Cortex of kidney (tissue), 1 donor: Measurements from ENCODE around the gene NDUFS3.
"Not testable (repeated sequence)": the region's sequence is repeated elsewhere in the genome, so short reads cannot be mapped to it uniquely, and the experiment has no call there.

Experiments
- DNase-seq: peaks from one replicate; lab custom pipeline; 2025; lab: John Stamatoyannopoulos, UW

The NDUFS3 gene

DNA sequence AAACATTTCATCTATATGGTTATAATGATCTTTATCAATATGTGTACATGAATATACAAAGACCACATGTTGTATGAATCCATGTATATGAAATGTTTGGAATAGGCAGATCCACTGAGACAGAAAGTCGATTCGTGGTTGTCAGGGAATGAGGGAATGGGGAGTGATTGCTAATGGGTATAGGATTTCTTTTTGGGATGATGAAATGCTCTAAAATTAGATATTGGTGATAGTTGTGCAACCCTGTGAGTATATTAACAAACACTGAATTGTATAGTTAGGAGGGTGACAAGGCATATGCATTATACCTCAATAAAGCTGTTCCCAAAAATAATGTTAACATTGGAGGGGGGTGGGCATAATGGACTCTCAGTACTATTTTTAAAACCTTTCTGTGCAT, 18.4 kb upstream of the NDUFS3 start:
- DNase-seq, result no peak

DNA sequence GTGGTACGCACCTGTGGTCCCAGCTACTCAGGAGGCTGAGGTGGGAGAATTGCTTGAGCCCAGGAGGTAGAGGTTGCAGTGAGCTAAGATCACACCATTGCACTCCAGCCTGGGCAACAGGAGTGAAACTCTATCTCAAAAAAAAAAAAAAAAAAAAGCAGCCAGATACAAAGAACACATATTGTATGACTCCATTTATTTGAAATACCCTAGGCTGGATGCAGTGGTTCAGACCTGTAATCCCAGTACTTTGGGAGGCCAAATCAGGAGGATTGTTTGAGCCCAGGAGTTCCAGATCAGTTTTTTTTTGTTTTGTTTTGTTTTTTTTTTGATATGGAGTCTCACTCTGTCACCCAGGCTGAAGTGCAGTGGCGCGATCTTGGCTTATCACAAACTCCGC, 16.5 kb upstream of the NDUFS3 start:
- DNase-seq, result not testable (repeated sequence)

DNA sequence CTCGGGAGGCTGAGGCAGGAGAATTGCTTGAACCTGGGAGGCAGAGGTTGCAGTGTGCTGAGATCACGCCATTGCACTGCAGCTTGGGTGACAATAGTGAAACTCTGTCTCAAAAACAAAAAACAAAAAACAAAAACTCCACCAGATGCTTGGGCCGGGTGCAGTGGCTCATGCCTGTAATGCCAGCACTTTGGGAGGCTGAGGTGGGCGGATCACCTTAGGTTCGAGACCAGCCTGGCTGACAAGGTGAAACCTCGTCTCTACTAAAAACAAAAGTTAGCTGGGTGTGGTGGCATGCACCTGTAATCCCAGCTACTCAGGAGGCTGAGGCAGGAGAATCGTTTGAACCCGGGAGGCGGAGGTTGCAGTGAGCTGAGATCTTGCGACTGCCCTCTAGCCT, 14.5 kb upstream of the NDUFS3 start:
- not testable (repeated sequence) for DNase-seq

DNA sequence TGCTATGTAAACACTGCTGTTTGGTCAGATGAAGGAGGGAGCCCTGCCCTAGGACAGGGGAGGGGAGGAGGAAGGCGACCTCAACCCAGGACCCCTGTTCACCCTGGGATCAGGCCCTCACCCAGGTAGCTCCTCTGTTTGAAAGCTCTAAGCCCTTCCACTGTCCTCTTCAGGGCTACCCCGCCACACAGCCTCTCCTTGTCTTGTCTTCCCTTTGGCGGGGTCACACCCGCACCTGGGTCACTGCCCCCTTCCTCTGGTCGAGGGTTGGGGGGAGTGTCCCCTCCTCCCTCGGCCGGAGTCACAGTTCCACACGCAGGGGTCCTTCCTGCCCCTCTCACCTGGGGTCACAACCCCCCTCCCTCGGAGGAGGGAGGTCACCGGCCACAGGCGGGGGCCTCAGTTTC, 13.9 kb upstream of the NDUFS3 start:
- no peak for DNase-seq

DNA sequence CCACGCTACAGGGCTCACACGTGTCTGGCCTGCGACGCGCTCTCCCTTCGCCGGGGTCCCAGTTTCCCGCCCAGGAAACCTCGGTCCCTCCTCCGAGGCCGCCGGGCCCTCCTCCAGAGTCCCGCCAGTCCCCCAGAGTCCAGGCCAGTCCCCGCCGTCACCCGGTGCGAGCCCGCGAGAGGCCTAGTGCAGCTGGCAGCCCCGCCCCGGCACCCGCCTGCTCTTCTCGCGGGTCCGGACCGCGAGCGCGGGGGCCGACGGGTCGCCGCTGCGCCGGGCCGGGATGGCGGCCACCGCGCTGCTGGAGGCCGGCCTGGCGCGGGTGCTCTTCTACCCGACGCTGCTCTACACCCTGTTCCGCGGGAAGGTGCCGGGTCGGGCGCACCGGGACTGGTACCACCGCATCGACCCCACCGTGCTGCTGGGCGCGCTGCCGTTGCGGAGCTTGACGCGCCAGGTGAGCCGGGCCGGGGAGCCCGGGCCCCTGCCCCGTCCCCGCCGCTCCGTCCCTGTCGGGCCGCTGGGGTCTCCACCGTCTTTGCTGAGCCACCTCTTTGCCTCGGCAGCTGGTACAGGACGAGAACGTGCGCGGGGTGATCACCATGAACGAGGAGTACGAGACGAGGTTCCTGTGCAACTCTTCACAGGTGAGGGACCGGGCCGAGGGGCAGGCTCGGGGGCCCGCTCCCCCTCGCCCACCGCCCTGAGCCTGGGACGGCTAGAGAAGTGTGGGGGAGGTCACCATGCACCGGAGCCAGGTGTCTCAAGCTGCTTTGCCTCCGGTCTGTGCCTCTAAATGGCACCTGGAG, 13.3 kb upstream of the NDUFS3 start, which contains the start of gene PTPMT1:
PTPMT1 (plus strand) TSS at position 260 of the 809 bp plus-strand sequence; CDS start at position 284, 24 bp downstream.
- no peak for DNase-seq

DNA sequence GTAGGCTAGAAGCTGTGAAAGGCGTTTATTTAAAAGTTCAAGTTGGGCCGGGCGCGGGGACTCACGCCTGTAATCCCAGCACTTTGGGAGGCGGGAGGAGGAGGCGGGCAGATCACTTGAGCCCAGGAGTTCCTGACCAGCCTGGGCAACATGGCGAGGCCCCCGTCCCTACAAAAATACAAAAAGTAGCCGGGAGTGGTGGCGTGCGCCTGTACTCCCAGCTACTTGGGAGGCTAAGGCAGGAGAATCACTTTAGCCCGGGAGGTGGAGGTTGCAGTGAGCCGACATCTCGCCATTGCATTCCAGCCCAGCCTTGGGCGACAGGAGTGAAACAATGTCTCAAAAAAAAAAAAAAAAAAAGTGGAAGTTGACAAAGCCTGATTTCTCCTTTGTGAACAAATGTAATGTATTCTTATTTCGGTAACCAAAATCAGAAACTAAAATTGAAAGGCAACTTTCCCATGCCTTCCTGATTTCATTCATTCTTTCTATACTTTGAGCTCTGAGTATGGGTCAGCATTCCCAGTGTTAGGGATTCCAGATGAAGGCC, 12.7 kb upstream of the NDUFS3 start:
- no peak for DNase-seq

DNA sequence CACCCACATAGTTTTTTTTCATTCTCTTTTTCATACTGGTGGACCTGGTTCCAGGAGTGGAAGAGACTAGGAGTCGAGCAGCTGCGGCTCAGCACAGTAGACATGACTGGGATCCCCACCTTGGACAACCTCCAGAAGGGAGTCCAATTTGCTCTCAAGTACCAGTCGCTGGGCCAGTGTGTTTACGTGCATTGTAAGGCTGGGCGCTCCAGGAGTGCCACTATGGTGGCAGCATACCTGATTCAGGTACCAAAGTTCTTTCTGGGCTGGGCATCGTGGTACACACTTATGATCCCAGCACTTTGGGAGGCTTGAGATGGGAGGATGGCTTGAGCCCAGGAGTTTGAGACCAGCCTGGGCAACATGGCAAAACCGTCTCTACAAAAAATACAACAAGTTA, 9.2 kb upstream of the NDUFS3 start:
- DNase-seq, result no peak

DNA sequence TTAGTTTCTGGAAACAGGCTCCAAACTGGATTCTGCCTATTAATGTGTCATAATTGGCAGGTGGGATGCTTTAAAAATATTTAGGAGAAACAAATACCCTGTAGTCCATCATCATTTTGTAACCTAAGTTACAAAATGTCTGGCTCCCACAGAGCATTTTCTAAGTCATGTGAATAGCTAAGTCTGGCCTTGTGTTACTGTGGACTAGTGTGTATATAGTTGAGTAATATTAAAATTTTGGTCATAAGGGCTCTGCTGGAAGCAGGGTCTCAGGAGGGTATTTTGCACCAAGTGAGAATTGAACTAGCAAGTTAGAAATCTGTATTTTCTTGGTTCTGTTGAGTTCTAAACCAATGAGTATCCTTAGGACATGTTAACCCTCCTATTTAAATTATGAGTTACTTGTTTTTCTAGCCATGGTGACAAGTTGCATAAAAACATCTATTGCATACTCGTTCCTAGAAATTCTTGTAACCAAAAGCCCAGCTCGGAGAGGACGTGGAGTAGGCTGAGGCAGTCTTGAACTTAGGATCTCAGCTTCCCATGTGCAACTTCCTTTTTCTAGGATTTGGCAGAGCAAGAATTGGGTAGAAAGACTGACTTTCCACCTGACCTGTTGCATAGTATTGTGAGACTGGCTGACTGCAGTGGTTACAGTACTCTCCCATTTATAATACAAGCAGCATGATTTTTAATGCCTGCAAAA, 8.1 kb upstream of the NDUFS3 start:
- DNase-seq, result no peak

DNA sequence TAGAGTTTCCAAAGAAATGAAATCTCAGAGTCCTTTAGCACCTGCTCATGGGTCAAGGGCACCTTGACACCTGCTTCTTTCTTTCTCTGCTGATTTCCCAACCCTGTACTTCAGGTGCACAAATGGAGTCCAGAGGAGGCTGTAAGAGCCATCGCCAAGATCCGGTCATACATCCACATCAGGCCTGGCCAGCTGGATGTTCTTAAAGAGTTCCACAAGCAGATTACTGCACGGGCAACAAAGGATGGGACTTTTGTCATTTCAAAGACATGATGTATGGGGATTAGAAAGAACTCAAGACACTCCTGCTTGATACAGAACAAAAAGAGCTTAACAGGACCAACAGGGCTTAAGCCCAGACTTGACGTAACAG, 7.5 kb upstream of the NDUFS3 start:
- DNase-seq, result no peak

DNA sequence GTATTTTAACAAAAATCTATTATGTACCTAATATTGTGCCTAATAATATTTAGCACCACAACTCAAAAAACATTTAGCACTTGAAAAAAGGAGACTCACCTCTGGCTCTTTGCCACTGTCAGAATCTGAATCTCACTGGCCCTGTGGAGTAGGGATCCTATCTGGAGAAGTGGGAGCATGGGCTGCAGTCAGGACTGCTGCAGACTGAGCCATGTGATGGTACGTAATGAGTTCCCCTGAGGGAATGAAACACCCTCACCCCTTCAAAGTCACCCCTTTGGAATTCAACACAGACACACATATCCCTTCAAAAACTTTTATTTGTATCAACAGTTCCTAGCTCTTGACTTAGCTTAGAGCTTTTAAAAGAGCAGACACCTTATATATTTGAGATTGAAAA, 7.0 kb upstream of the NDUFS3 start:
- no peak for DNase-seq

DNA sequence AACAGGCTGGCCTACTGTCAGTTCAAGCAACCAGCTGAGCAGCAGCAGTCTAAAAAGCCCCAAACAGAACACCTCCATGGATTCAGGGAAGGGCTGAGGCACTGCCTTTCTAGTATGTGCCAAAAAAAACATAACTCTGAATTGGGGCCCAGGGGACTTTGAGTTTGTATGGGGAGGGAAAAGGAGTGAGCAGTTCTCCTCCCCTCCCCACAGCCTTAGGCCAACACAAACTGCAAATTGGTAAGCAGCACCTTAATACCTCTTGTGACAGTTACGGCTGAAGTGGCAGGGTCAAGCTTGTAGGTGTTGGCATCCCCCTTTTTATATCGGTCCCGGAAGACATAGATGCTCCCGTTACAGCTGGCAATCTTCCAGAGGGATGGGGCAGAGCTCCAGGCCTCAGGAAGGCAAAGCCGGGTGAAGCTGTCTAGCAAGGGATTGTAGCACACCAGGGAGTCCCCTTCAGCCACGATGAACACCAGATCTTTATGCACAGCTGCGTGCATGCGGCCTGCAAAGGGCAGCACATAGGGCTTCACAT, 6.1 kb upstream of the NDUFS3 start:
- DNase-seq, result no peak

DNA sequence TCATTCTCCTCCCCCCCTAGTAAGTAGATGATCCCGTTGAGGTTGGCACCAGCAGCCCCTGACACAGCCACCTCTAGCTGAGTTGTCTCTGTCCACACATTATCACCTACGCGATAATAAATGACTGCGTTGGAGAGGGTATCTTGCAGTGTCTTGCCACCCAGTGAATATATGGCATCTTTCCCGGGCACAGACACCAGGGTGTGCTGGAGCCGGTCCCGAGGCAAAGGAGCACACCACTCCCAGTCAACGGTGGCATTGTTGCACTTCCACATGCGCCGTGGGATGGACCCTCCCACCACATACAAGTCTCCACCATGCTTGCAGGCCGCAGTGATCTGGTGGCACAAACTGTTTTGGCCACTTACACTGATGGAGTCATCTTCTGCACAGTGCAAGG, 5.6 kb upstream of the NDUFS3 start:
- no peak for DNase-seq

DNA sequence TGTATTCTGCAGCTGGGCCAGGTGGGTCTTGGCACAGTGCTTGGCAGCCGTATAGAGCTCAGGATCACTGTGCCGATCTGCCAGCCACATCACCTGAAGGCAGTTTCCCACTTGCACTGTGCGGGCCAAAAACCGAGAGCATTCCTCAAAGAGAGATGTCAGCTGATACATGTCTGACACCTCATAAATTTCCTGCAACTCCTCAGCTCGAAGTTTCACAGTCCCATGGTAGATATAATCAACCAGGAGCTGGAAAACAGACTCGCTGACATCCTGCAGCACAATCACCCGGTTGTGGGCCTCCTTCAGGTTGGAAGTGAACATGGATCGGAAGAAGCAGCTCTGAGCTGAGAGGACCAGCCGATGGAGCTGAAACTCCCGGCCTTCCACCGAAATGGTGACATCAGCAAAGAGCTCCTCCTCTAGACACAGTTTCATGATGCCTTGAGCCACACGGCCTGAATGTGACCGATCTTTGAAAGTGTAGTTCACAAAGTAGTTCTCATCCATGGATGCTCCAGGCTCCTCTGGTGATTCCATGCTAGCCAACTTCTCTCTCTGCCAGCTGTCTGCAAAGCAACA, 1.3 kb upstream of the NDUFS3 start:
- DNase-seq, result no peak

DNA sequence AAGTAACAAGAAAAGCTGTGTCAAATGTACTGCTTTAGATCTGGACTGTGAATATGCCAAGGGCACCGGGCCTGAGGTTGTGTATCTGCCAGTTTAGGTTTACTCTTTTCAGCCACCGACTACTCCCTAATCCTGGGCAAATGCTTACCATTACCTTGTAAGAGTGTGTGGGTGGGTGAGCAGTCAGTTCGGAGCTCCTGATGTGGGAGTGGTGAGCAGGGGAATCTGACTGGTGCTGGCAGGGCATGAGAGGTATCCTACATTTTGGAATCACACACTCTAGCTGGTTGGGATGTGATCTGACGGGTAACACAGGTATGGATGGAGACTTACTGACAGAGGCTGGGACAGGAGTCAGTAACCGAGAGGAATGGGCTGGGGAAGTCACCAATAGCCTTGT, 5.0 kb downstream of the NDUFS3 start:
- DNase-seq, result no peak

DNA sequence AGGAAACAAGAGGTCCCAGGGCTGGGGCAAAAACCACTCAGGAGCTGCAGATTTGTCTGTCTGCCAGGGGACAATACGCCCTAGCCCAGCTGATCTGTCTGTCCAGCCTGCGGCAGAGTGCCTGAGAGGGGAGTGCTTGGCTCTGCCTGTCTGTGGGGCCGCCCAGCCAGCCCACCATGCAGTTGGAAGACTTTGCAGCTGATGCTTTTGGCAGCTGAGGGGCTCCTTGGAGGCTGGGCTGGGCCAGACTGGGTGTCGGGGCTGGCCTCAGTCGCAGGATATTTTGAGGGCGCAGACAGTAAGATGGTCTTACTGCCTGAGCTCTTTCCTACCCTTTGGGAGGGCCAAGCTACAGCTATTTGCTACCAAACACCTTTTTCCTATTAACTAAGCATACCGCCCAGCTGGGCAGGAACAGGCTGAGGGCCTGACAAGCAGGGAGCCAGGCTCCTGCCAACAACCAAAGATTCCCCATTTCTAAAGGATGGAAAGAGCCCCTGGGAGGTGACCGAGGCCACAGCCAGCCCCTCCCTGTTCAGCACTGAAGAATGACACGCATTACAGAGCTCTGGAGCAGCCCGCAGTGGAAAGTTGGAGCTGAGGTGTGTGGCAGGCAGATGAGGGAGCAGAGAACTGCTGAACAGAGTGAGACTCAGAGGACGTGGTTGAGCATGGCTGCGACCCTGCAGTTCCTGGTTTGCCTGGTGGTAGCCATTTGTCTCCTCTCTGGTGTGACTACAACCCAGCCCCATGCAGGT, 7.4 kb downstream of the NDUFS3 start, which contains the start of gene FAM180B:
FAM180B (plus strand) TSS at position 581 of the 758 bp plus-strand sequence; CDS start at position 672, 91 bp downstream.
- DNase-seq, result no peak

DNA sequence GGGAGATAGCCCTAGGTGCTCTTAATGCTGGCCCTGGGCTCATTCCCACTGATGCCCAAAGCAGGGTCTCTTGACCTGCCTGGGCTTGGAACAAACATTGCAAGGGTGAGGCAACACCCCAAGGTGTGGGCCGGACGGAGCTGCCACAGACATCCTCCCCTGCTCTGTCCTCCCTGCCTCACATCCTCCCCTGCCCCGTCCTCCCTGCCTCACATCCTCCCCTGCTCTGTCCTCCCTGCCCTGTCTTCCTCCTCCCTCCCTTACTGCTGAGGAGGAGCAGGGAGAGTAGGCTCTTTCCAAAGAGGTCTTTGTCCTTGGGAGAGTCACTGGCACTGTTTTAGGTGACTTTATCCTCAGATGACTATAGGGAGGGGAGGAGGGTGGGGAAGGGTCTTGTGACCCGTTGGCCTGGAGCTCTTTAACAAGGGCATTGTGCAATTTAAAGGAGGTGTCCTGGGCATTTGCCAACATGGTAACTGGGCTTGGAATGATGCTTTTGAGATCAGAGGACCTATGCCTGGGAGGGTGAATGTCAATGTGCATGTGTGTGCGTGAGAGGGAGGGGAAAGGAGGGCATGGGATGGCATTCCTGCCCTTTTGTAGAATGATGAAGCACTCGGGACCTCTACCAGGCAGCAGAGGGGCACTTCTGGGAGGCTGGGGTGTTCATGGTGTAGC, 8.3 kb downstream of the NDUFS3 start:
- DNase-seq, result no peak

DNA sequence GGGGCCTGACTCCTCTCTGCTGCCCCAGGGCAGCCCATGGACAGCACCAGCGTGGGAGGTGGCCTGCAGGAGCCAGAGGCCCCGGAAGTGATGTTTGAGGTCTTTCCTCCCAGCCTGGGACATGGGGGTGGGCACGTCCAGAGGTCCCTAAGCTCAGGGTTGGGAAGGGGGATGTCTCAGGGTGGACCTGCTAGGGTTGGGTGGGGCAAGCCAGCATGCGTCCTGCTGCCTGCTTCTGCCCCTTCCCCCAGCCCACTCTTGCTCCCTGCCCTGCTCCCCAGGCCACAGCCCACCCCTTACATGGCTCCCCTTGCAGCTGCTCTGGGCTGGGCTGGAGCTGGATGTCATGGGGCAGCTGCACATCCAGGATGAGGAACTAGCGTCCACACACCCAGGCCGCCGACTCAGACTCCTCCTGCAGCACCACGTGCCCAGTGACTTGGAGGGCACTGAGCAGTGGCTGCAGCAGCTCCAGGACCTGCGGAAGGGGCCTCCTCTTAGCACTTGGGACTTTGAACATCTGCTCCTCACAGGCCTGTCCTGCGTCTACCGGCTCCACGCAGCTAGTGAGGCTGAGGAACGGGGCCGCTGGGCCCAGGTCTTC, 9.0 kb downstream of the NDUFS3 start:
- DNase-seq, result no peak

DNA sequence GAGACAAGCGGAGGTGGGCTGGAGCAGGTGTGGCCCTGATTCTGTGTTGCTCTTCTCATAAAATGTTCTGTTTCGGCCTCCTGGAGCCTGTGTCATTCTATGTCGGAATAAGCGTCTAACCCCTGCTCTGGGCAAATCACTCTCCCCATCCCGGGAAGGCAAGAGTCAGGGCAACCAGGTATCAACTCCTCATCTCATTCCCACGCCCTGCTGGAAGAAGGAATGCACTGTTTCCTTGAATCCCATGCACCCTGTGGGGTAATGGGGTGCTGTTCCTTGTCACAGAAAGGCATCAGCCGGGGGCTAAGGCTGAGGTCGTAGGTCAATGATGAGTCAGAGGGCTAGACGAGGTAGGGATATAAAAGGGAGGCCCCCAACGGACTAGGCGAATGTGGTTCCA, 10.2 kb downstream of the NDUFS3 start:
- DNase-seq, result no peak

DNA sequence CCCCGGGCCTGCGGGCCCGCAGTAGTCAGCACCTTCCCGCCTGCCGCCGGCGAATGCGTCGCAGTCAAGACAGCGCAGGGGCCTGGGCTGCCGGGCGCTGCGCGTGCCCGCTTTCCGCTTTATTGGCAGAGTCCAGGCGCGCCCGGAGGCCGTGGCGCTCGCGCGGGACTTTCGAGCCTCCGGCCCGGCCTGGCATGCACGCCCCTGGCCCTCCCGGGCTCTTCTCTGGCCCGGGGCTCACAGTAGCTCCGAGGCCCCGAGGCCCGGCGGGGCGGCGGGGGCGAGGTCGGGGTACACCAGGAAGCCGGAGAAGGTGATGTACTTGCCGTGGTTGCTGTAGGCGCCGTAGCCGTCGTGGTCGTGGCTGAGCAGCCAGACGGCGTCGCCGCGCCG, 10.7 kb downstream of the NDUFS3 start:
- no peak for DNase-seq

DNA sequence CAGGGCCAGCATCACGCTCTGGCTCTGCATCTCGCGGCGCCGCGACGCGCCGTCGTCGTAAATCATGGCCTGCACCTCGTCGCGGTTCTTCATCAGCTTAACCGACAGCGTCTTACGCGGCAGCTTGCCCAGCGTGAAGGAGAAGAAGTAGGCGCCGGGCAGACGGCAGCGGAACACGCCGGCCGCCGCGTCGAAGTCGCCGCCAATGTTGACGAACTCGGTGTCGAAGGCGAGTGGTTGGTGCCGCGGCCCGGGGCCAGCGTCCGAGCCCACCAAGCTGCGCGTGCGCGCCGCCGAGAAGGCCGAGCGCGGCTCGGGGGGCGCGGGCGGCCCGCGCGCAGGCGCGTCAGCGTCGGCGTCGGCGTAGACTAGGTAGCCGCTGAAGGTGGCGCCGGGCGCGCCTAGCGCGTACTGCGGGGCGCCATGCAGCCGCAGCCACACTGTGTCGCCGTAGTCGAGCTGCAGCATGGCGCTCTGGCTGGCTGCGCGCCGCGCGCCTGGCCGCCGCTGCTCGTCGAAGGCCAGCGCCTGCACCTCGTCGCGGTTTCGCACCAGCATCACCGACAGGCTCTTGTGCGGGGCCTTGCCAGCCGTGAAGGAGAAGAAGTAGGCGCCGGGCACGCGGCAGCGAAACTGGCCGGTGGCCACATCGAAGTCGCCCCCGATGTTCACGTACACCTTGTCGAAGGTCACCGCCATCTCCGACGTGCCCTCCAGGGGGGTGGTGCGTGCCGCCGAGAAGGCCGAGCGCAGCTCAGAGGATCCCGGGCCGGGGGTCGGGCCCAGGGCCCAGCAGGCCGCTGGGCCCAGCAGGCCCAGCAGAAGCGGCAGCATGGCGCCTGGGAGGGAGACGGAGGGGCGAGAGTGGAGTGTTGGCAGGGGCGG, 11.3 kb downstream of the NDUFS3 start:
- no peak for DNase-seq
